GM23248 (cell line): ENCODE measurements around the gene PTCH1. TPM values are rescaled to one million over a fixed set of nuclear protein-coding genes. Genes with fewer than 3 reads are reported as not detected.

ENCODE experiments used
- DNase-seq: peaks from one replicate; pipeline ENCODE4 v3.0.0-alpha.2; 2015
- H2AFZ ChIP-seq: fragments of 200-600 bp; sonication (generic); 2 replicates; pipeline ENCODE4 v1.6.1; 2016; ENCODE audit warnings: antibody characterized with exemption
- H3F3A ChIP-seq: fragments of 200-600 bp; sonication (generic); 2 replicates; pipeline ENCODE4 v1.6.1; 2016; ENCODE audit warnings: mild to moderate bottlenecking, antibody characterized with exemption, mixed run types; ENCODE audit not compliant: insufficient read depth
- H3K27ac ChIP-seq: fragments of 200-600 bp; sonication (generic); 2 replicates; pipeline ENCODE4 v1.5.1; 2016; ENCODE audit warnings: mild to moderate bottlenecking
- H3K27me3 ChIP-seq: fragments of 200-600 bp; sonication (generic); replicated peaks from 2 replicates; pipeline ENCODE4 v1.6.1; 2016; ENCODE audit warnings: mild to moderate bottlenecking; ENCODE audit not compliant: insufficient read depth
- H3K36me3 ChIP-seq: fragments of 200-600 bp; sonication (generic); 2 replicates; pipeline ENCODE4 v1.6.1; 2016; ENCODE audit warnings: low read depth, mild to moderate bottlenecking
- H3K4me1 ChIP-seq: fragments of 200-600 bp; sonication (generic); 2 replicates; pipeline ENCODE4 v1.6.1; 2016; ENCODE audit warnings: mild to moderate bottlenecking; ENCODE audit not compliant: insufficient read depth
- H3K4me2 ChIP-seq: fragments of 200-600 bp; sonication (generic); one replicate; pipeline ENCODE4 v1.6.1; 2016; ENCODE audit warnings: mild to moderate bottlenecking; ENCODE audit not compliant: unreplicated experiment
- H3K4me3 ChIP-seq: fragments of 200-600 bp; sonication (generic); 2 replicates; pipeline ENCODE4 v1.5.1; 2016; ENCODE audit warnings: mild to moderate bottlenecking
- H3K79me2 ChIP-seq: fragments of 200-600 bp; sonication (generic); 2 replicates; pipeline ENCODE4 v1.6.1; 2016; ENCODE audit warnings: mild to moderate bottlenecking; ENCODE audit not compliant: insufficient read depth
- H3K9ac ChIP-seq: fragments of 200-600 bp; sonication (generic); 2 replicates; pipeline ENCODE4 v1.6.1; 2016; ENCODE audit warnings: mild to moderate bottlenecking
- H3K9me2 ChIP-seq: fragments of 200-600 bp; sonication (generic); 2 replicates; pipeline ENCODE4 v1.6.1; 2016; ENCODE audit warnings: mixed run types, mild to moderate bottlenecking, moderate library complexity; ENCODE audit not compliant: insufficient read depth
- H3K9me3 ChIP-seq: fragments of 200-600 bp; sonication (generic); one replicate; pipeline ENCODE4 v1.6.1; 2017; ENCODE audit warnings: low read depth
- H4K20me1 ChIP-seq: fragments of 200-600 bp; sonication (generic); 2 replicates; pipeline ENCODE4 v1.6.0; 2016; ENCODE audit not compliant: insufficient read depth
- EZH2 ChIP-seq: fragments of 200-600 bp; sonication (generic); IDR thresholded peaks from 2 replicates; pipeline ENCODE4 v1.6.1; 2018; ENCODE audit warnings: antibody characterized with exemption, mild to moderate bottlenecking; ENCODE audit not compliant: insufficient read depth, poor library complexity, severe bottlenecking
- EZH2phosphoT487 ChIP-seq: fragments of 200-600 bp; sonication (generic); IDR thresholded peaks from 2 replicates; pipeline ENCODE4 v1.6.1; 2018; ENCODE audit warnings: antibody characterized with exemption, moderate library complexity, mild to moderate bottlenecking, low read depth; ENCODE audit not compliant: insufficient read depth
- WGBS, 2 experiments: methylation state at CpG; one replicate each; pipeline ENCODE4 v1.1.6; 2015 to 2017; ENCODE audit warnings: low lambda C conversion rate in 2 of 2, low coverage in 1 of 2; ENCODE audit errors: missing lambda C conversion rate in 2 of 2; 5-methylcytosine and 5-hydroxymethylcytosine counted together
- in situ Hi-C: fragments of 300-500 bp; cut with MboI; formaldehyde crosslinking; loops from 2 replicates; pipeline ENCODE4 v1.15.0; 2020
- polyA plus RNA-seq: library from polyadenylated mRNA; unstranded; fragments of >200 nt; fragmentation: Nextera tagmentation; extraction: Ambion mirVana; gene quantifications from 2 replicates; pipeline ENCODE4 v1.2.1, GENCODE V29; 2016
- total RNA-seq: library from RNA; depleted of rRNA; stranded (reverse); fragments of >200 nt; shearing (Covaris generic); gene quantifications from 2 replicates; pipeline ENCODE4 v1.2.3, GENCODE V29; 2014

PTCH1 gene
- total and polyA plus RNA-seq, 2 experiments from 2014 or later: 3.8 to 7.3 TPM

GRCh38 chr9:95438561-95439357, 78.0 kb downstream of the PTCH1 start:
- TF ChIP-seq EZH2phosphoT487: no peak
- TF ChIP-seq EZH2: no peak
- in situ Hi-C loops: no loop called here
- DNase-seq: no peak
- no peaks in the 10 kb centered on the region for H3K36me3 ChIP-seq
- no peak overlapping the region for H3K9ac ChIP-seq
- no peak overlapping the region for H3K4me2 ChIP-seq
- no peaks in the 10 kb centered on the region for H3K27me3 ChIP-seq
- H3K4me3 ChIP-seq: no peak overlapping the region
- H3K27ac ChIP-seq: no peak overlapping the region
- no peaks in the 10 kb centered on the region for H3K79me2 ChIP-seq
- no peaks in the 10 kb centered on the region for H3K4me1 ChIP-seq
- H3K9me3 ChIP-seq: no peaks in the 10 kb centered on the region
- H3F3A ChIP-seq: no peaks in the 10 kb centered on the region
- 71 to 77% methylated on average over 9 of the region's 9 CpGs for WGBS, 2 experiments
- H2AFZ ChIP-seq: no peak overlapping the region
- no peaks in the 10 kb centered on the region for H3K9me2 ChIP-seq
- no peaks in the 10 kb centered on the region for H4K20me1 ChIP-seq

- H4K20me1 ChIP-seq: no peaks in the 10 kb centered on the region
- DNase-seq: no peak
- in situ Hi-C loops: no loop called here
- no peak overlapping the region for H3K4me2 ChIP-seq
- 78 to 81% methylated on average over 6 of the region's 6 CpGs for WGBS, 2 experiments
- H3K9ac ChIP-seq: no peak overlapping the region
- H3K27ac ChIP-seq: no peak overlapping the region
- H3K9me3 ChIP-seq: no peaks in the 10 kb centered on the region
- H3K79me2 ChIP-seq: no peaks in the 10 kb centered on the region
- no peaks in the 10 kb centered on the region for H3K36me3 ChIP-seq
- H3K4me1 ChIP-seq: no peaks in the 10 kb centered on the region
- H3K9me2 ChIP-seq: no peaks in the 10 kb centered on the region
- no peak overlapping the region for H3K4me3 ChIP-seq
- H2AFZ ChIP-seq: no peak overlapping the region
- H3K27me3 ChIP-seq: no peaks in the 10 kb centered on the region
- no peaks in the 10 kb centered on the region for H3F3A ChIP-seq
- no peak for TF ChIP-seq EZH2
- no peak for TF ChIP-seq EZH2phosphoT487
Observed at GRCh38 chr9:95437559-95437958, 79.2 kb downstream of the PTCH1 start.

- no peaks in the 10 kb centered on the region for H3K79me2 ChIP-seq
- H3K4me2 ChIP-seq: no peak overlapping the region
- H3F3A ChIP-seq: no peaks in the 10 kb centered on the region
- no peaks in the 10 kb centered on the region for H4K20me1 ChIP-seq
- no peak overlapping the region for H3K9ac ChIP-seq
- DNase-seq: no peak
- H3K4me1 ChIP-seq: no peaks in the 10 kb centered on the region
- no peaks in the 10 kb centered on the region for H3K9me3 ChIP-seq
- no peaks in the 10 kb centered on the region for H3K9me2 ChIP-seq
- in situ Hi-C loops: no loop called here
- H3K4me3 ChIP-seq: no peak overlapping the region
- 54% methylated on average over 7 of the region's 7 CpGs for WGBS, 2 experiments
- no peaks in the 10 kb centered on the region for H3K36me3 ChIP-seq
- H2AFZ ChIP-seq: no peak overlapping the region
- TF ChIP-seq EZH2phosphoT487 (no peak), EZH2 (no peak)
- H3K27ac ChIP-seq: no peak overlapping the region
- H3K27me3 ChIP-seq: no peaks in the 10 kb centered on the region
Observed at GRCh38 chr9:95436416-95436815, 80.4 kb downstream of the PTCH1 start.

GRCh38 chr9:95435074-95435728, 81.6 kb downstream of the PTCH1 start:
- no peak overlapping the region for H3K4me2 ChIP-seq
- no peak overlapping the region for H2AFZ ChIP-seq
- H3K9me2 ChIP-seq: no peaks in the 10 kb centered on the region
- H3K27me3 ChIP-seq: no peaks in the 10 kb centered on the region
- no peak for TF ChIP-seq EZH2phosphoT487
- TF ChIP-seq EZH2: no peak
- WGBS, 2 experiments: 59 to 61% methylated on average over 6 of the region's 6 CpGs
- H3K4me3 ChIP-seq: no peak overlapping the region
- H3K4me1 ChIP-seq: no peaks in the 10 kb centered on the region
- H3K36me3 ChIP-seq: no peaks in the 10 kb centered on the region
- no peaks in the 10 kb centered on the region for H3F3A ChIP-seq
- H3K27ac ChIP-seq: no peak overlapping the region
- H4K20me1 ChIP-seq: no peaks in the 10 kb centered on the region
- in situ Hi-C loops: no loop called here
- no peaks in the 10 kb centered on the region for H3K9me3 ChIP-seq
- no peak for DNase-seq
- no peaks in the 10 kb centered on the region for H3K79me2 ChIP-seq
- no peak overlapping the region for H3K9ac ChIP-seq
